Vagina (tissue), 2 donors: ENCODE data around the gene MIXL1. TPM values are rescaled to one million over a fixed set of nuclear protein-coding genes. Genes with fewer than 3 reads are reported as not detected.

Source experiments
- DNase-seq, 2 donors: peaks; one replicate each; pipeline ENCODE4 v3.0.0-alpha.2; 2017; ENCODE audit errors: extremely low spot score in 2 of 2
- H3K27ac ChIP-seq: fragments of 200-600 bp; sonication (generic); one replicate; pipeline ENCODE4 v1.5.1; 2019
- H3K27me3 ChIP-seq: fragments of 200-600 bp; sonication (generic); one replicate; pipeline ENCODE4 v1.5.1; 2019
- H3K36me3 ChIP-seq, 2 donors: fragments of 200-600 bp; sonication (generic); one replicate each; pipeline ENCODE4 v1.5.1; 2017 to 2019
- H3K4me1 ChIP-seq: fragments of 200-600 bp; sonication (generic); one replicate; pipeline ENCODE4 v1.5.1; 2019
- H3K4me3 ChIP-seq, 2 donors: fragments of 200-600 bp; sonication (generic); 1 replicate in 1 of 2; 2 replicates in 1 of 2; pipeline ENCODE4 v1.5.1; 2016 to 2019
- H3K9me3 ChIP-seq: fragments of 200-600 bp; sonication (generic); one replicate; pipeline ENCODE4 v1.5.1; 2019
- POLR2A ChIP-seq, 2 donors: fragments of 450-650 bp; IDR thresholded peaks; one replicate each; pipeline ENCODE4 v1.6.1; 2017; ENCODE audit warnings: antibody characterized with exemption in 2 of 2, mild to moderate bottlenecking in 2 of 2, moderate library complexity in 2 of 2
- POLR2AphosphoS5 ChIP-seq, 2 donors: sonication (generic); formaldehyde crosslinking; IDR thresholded peaks; one replicate each; pipeline ENCODE4 v1.9.0; 2017; ENCODE audit warnings: antibody characterized with exemption in 2 of 2, mild to moderate bottlenecking in 2 of 2, low read depth in 1 of 2; ENCODE audit not compliant: insufficient read depth in 1 of 2
- intact Hi-C: fragments of 100-400 bp; cut with DNase I; formaldehyde crosslinking; loops from one replicate; pipeline ENCODE4 v1.15.1; 2023
- total RNA-seq: library from RNA; depleted of rRNA; stranded (reverse); fragments of >200 nt; gene quantifications from one replicate; pipeline ENCODE4 v1.2.3, GENCODE V29; 2016
- TF ChIP-seq, protein P1 (sequence below), 3 experiments: fragments of 450-650 bp in 2 of 3; fragments of 200-600 bp in 1 of 3; sonication (generic) in 1 of 3; IDR thresholded peaks; one replicate each; pipeline ENCODE4 v1.5.1; 2017 to 2019; ENCODE audit warnings: antibody characterized with exemption in 3 of 3, mild to moderate bottlenecking in 2 of 3, moderate library complexity in 2 of 3

MIXL1 gene
- total RNA-seq, 1 donor from 2014 or later: not detected

DNA sequence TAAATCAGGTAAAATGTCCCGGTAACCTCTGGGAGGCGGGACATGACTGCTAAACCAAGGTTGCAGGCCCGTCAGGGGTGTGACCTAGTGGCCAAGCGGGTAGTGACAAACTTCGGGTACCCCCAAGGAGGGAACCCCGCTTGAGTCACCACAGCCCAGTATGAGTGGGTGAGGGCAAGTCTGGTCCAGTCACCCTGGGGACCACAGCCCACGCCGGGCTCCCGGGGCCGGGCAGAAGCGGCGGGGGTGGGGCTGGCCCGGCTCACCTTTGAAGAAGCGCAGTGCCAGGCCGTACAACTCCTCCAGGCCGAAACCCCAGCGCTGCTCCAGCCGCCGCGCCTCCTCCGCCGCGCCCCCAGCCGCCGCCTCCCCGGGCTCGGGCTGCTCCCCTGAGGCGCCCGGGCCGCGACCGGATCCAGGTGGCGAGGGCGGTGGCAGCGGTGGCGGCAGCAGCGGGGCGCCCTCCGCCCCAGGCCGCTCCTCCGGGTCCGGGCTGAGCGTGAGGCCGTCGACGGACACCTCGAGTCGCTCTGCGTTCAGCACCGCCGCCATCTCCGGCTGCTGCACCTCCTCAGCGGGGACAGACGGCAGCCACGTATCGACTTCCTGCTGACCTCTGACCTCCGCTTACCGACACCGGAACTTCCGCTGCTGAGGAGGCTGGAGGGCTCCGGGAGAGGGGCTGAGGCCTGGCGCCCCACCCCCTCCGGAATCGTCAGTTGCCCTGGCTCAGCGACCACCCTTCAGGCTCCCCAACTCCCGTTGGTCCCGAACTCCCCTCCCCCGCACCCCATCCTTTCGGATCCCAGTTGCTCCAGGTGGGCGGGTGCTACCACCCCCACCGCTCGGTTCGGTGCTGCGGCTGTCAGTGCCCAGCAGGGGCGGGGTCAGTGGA is 37.1 kb upstream of the MIXL1 start, which contains the start of gene ACBD3:
Gene ACBD3, minus strand, starts transcription at position 618 of the 895 bp plus-strand sequence. Its CDS starts 66 bp downstream, at position 552.
- peaks cover 48% of the 10 kb centered on the region for H3K4me1 ChIP-seq
- peak within 1 kb of the TSS; percentile 96 for H3K27ac ChIP-seq
- H3K27me3 ChIP-seq: no peaks in the 10 kb centered on the region
- TF ChIP-seq, protein P1, sequence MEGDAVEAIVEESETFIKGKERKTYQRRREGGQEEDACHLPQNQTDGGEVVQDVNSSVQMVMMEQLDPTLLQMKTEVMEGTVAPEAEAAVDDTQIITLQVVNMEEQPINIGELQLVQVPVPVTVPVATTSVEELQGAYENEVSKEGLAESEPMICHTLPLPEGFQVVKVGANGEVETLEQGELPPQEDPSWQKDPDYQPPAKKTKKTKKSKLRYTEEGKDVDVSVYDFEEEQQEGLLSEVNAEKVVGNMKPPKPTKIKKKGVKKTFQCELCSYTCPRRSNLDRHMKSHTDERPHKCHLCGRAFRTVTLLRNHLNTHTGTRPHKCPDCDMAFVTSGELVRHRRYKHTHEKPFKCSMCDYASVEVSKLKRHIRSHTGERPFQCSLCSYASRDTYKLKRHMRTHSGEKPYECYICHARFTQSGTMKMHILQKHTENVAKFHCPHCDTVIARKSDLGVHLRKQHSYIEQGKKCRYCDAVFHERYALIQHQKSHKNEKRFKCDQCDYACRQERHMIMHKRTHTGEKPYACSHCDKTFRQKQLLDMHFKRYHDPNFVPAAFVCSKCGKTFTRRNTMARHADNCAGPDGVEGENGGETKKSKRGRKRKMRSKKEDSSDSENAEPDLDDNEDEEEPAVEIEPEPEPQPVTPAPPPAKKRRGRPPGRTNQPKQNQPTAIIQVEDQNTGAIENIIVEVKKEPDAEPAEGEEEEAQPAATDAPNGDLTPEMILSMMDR (IDR thresholded peaks at IDR 0.05): no peak
- TF ChIP-seq POLR2A (IDR thresholded peaks at IDR 0.05) (peak in 1 of 2 donors; percentile 80), POLR2AphosphoS5 (IDR thresholded peaks at IDR 0.05; ENCODE audit: insufficient read depth in 1 of 2, low read depth in 1 of 2) (peak; percentile 71 to 91)
- H3K4me3 ChIP-seq: peak within 1 kb of the TSS; percentile 88 to 94
- DNase-seq: peak in 1 of 2 donors; percentile 92
- no peaks in the 10 kb centered on the region for H3K36me3 ChIP-seq
- no peaks in the 10 kb centered on the region for H3K9me3 ChIP-seq
- intact Hi-C loops: loop anchor here (10.0 kb wide), 1 partner anchor 122 kb away; the partner anchor contains the start of gene H3-3A

DNA sequence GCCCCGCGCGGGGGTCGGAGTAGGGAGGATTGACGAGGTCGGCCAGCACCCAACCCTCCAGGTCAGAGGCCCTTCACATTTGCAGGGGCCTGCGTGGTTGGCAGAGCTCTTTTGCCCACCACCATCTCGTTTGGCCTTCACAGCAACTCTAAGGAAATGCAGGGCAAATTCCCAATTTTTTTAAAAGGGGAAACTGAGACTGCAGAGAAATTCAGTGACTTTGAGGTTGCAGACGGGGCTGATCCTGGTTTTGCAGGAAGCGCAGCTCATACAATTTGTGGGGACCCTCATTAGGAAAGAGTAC is 36.5 kb upstream of the MIXL1 start:
- H3K4me3 ChIP-seq: peak overlapping the region; percentile 88 to 94
- intact Hi-C loops: loop anchor here (10.0 kb wide), 1 partner anchor 122 kb away; the partner anchor contains the start of gene H3-3A
- no peaks in the 10 kb centered on the region for H3K27me3 ChIP-seq
- H3K27ac ChIP-seq: peak overlapping the region; percentile 96
- TF ChIP-seq, protein P1 (IDR thresholded peaks at IDR 0.05): no peak
- TF ChIP-seq POLR2A (IDR thresholded peaks at IDR 0.05): no peak
- TF ChIP-seq POLR2AphosphoS5 (IDR thresholded peaks at IDR 0.05; ENCODE audit: insufficient read depth in 1 of 2, low read depth in 1 of 2): no peak
- H3K4me1 ChIP-seq: peaks cover 42% of the 10 kb centered on the region
- no peak for DNase-seq
- H3K9me3 ChIP-seq: no peaks in the 10 kb centered on the region
- H3K36me3 ChIP-seq: no peaks in the 10 kb centered on the region

- H3K27me3 ChIP-seq: no peaks in the 10 kb centered on the region
- DNase-seq: no peak
- H3K4me1 ChIP-seq: peaks cover 38% of the 10 kb centered on the region
- TF ChIP-seq, protein P1 (IDR thresholded peaks at IDR 0.05): no peak
- TF ChIP-seq POLR2A (IDR thresholded peaks at IDR 0.05) (no peak), POLR2AphosphoS5 (IDR thresholded peaks at IDR 0.05; ENCODE audit: insufficient read depth in 1 of 2, low read depth in 1 of 2) (no peak)
- H3K27ac ChIP-seq: peak overlapping the region; percentile 96
- peak overlapping the region; percentile 88 to 94 for H3K4me3 ChIP-seq
- H3K9me3 ChIP-seq: no peaks in the 10 kb centered on the region
- intact Hi-C loops: loop anchor here (10.0 kb wide), 1 partner anchor 123 kb away; the partner anchor contains the start of gene H3-3A
- H3K36me3 ChIP-seq: no peaks in the 10 kb centered on the region
Observed at GRCh38 chr1:226187380-226187779, 36.1 kb upstream of the MIXL1 start.

GRCh38 chr1:226195144-226195543 is 28.3 kb upstream of the MIXL1 start:
- Histone ChIP-seq H3K27ac (no peak overlapping the region), H3K4me1 (no peaks in the 10 kb centered on the region), H3K9me3 (no peaks in the 10 kb centered on the region), H3K36me3 (no peaks in the 10 kb centered on the region), H3K27me3 (no peaks in the 10 kb centered on the region), H3K4me3 (no peak overlapping the region)
- DNase-seq: no peak
- intact Hi-C loops: no loop called here
- no peak for TF ChIP-seq POLR2AphosphoS5 (IDR thresholded peaks at IDR 0.05; ENCODE audit: insufficient read depth in 1 of 2, low read depth in 1 of 2)
- TF ChIP-seq POLR2A (IDR thresholded peaks at IDR 0.05): no peak
- TF ChIP-seq, protein P1 (IDR thresholded peaks at IDR 0.05): no peak

GRCh38 chr1:226199971-226200370 is 23.5 kb upstream of the MIXL1 start:
- no peak for DNase-seq
- Histone ChIP-seq H3K4me1 (no peaks in the 10 kb centered on the region), H3K27ac (no peak overlapping the region), H3K4me3 (no peak overlapping the region), H3K9me3 (no peaks in the 10 kb centered on the region), H3K27me3 (no peaks in the 10 kb centered on the region), H3K36me3 (no peaks in the 10 kb centered on the region)
- intact Hi-C loops: no loop called here
- TF ChIP-seq POLR2AphosphoS5 (IDR thresholded peaks at IDR 0.05; ENCODE audit: insufficient read depth in 1 of 2, low read depth in 1 of 2) (no peak), POLR2A (IDR thresholded peaks at IDR 0.05) (no peak)
- TF ChIP-seq, protein P1 (IDR thresholded peaks at IDR 0.05): no peak
